ENCODE results near the gene ARL2BP.
A peak's percentile ranks its signal among the peaks of the same experiment; 100 is the strongest.

Gene ARL2BP

DNA sequence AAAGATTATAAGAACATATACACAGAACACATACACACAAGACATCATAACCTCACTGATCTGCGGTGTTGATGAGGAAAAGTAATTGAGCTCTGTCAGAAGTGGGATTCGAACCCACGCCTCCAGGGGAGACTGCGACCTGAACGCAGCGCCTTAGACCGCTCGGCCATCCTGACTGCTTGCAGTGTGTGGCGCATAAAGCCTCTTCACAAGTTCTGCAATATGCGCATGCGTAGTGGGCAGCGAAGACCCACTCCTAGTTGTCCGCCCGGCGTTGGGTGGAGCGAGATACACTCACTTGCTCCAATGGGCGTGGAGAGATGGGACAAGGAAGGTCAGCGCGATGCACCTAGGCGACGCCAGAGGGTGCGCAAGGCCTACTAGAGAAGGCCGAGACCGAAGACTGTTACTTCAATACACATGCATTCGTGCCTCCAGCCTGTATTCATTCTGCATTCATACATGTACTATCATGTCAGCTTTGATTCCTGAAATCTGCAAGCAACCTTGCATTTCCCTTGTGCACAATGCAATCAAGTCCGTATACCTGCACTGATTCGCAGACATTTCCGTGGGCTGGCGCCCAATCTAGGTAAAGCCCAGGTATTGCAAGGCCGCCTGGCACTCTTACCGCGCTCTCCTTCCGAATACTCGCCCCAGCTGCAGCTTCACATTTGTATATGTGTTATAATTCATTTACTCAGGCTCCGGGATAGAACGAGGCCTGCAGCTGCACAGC lies 55.5 kb downstream of the ARL2BP start:
- peak; percentile 96 to 100 (median 99) for DNase-seq
- intact Hi-C loops (cut with DNase I): loop anchor here (1.0 to 5.0 kb wide), 3 partner anchors 72 to 217 kb away; partner anchors contain the start of gene CX3CL1

- peak in 40 of 42 donors; percentile 38 to 86 (median 66) for DNase-seq
- intact Hi-C loops (cut with DNase I): loop anchor here (5.0 kb wide), 2 partner anchors 71 to 216 kb away; partner anchors contain the start of gene CX3CL1
These were observed 56.2 kb downstream of the ARL2BP start for GRCh38 chr16:57301126-57301817.
